NB4 (cell line): ENCODE data around the gene PSAT1.

ENCODE experiments used
- MYC ChIP-seq: IDR thresholded peaks from 2 replicates; pipeline ENCODE4 v1.6.1; 2011; ENCODE audit warnings: low read depth, low read length
- POLR2A ChIP-seq: IDR thresholded peaks from 2 replicates; pipeline ENCODE4 v1.6.1; 2011; ENCODE audit warnings: mild to moderate bottlenecking; ENCODE audit not compliant: insufficient read length; ENCODE audit errors: extremely low read depth
- TF ChIP-seq, protein P1 (sequence below): IDR thresholded peaks from one replicate; pipeline ENCODE4 v1.5.1; 2012; ENCODE audit warnings: low read depth, low read length

DNA sequence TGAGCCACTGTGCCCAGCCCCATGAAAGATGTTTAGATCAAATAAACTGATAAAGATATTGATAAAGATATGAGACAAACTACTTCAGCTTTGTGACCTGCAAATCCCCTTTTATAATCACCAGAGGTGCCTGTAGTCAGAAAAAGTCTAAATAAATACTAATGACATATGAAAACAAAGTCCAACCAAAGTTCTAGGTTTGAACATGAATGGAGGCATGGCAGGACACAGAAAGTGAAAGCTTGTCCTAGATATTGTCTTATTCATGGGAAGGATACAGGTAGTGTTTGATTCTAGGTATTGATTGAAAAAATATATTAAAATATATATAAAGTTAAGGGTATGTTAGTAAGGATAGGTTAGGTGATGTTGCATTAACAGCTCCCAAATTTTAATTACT is 24.6 kb upstream of the PSAT1 start:
- TF ChIP-seq POLR2A (no peak), MYC (no peak)
- TF ChIP-seq, protein P1, sequence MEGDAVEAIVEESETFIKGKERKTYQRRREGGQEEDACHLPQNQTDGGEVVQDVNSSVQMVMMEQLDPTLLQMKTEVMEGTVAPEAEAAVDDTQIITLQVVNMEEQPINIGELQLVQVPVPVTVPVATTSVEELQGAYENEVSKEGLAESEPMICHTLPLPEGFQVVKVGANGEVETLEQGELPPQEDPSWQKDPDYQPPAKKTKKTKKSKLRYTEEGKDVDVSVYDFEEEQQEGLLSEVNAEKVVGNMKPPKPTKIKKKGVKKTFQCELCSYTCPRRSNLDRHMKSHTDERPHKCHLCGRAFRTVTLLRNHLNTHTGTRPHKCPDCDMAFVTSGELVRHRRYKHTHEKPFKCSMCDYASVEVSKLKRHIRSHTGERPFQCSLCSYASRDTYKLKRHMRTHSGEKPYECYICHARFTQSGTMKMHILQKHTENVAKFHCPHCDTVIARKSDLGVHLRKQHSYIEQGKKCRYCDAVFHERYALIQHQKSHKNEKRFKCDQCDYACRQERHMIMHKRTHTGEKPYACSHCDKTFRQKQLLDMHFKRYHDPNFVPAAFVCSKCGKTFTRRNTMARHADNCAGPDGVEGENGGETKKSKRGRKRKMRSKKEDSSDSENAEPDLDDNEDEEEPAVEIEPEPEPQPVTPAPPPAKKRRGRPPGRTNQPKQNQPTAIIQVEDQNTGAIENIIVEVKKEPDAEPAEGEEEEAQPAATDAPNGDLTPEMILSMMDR: no peak
